BLaER1 (cell line): ENCODE measurements around the gene VCAM1.

Experiments used
- H3K27ac ChIP-seq: shearing (Covaris generic); formaldehyde crosslinking; 2 replicates; pipeline ENCODE4 v1.8.1; 2022
- H3K27me3 ChIP-seq: shearing (Covaris generic); formaldehyde crosslinking; 2 replicates; pipeline ENCODE4 v1.8.1; 2022
- H3K36me3 ChIP-seq: shearing (Covaris generic); formaldehyde crosslinking; 2 replicates; pipeline ENCODE4 v1.8.1; 2022
- H3K4me1 ChIP-seq: shearing (Covaris generic); formaldehyde crosslinking; 2 replicates; pipeline ENCODE4 v1.8.1; 2022
- H3K4me2 ChIP-seq: shearing (Covaris generic); formaldehyde crosslinking; 2 replicates; pipeline ENCODE4 v1.8.1; 2022
- H3K4me3 ChIP-seq: shearing (Covaris generic); formaldehyde crosslinking; 2 replicates; pipeline ENCODE4 v1.8.1; 2022
- H3K9ac ChIP-seq: shearing (Covaris generic); formaldehyde crosslinking; 2 replicates; pipeline ENCODE4 v1.8.1; 2022
- H3K9me3 ChIP-seq: shearing (Covaris generic); formaldehyde crosslinking; 2 replicates; pipeline ENCODE4 v1.8.1; 2022
- H4K20me1 ChIP-seq: shearing (Covaris generic); formaldehyde crosslinking; 2 replicates; pipeline ENCODE4 v1.8.1; 2022
- Cebpa-rat ChIP-seq: shearing (Covaris generic); IDR thresholded peaks from 2 replicates; pipeline ENCODE4 v1.8.1; 2022

The VCAM1 gene, protein sequence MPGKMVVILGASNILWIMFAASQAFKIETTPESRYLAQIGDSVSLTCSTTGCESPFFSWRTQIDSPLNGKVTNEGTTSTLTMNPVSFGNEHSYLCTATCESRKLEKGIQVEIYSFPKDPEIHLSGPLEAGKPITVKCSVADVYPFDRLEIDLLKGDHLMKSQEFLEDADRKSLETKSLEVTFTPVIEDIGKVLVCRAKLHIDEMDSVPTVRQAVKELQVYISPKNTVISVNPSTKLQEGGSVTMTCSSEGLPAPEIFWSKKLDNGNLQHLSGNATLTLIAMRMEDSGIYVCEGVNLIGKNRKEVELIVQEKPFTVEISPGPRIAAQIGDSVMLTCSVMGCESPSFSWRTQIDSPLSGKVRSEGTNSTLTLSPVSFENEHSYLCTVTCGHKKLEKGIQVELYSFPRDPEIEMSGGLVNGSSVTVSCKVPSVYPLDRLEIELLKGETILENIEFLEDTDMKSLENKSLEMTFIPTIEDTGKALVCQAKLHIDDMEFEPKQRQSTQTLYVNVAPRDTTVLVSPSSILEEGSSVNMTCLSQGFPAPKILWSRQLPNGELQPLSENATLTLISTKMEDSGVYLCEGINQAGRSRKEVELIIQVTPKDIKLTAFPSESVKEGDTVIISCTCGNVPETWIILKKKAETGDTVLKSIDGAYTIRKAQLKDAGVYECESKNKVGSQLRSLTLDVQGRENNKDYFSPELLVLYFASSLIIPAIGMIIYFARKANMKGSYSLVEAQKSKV

DNA sequence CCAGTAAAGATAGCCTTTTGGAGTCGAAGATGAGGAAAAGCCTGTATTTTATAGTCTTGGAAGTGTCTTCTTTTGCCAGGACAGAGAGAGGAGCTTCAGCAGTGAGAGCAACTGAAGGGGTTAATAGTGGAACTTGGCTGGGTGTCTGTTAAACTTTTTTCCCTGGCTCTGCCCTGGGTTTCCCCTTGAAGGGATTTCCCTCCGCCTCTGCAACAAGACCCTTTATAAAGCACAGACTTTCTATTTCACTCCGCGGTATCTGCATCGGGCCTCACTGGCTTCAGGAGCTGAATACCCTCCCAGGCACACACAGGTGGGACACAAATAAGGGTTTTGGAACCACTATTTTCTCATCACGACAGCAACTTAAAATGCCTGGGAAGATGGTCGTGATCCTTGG, at the start of gene VCAM1:
Gene VCAM1 (plus strand): TSS at position 253 of the 400 bp plus-strand sequence. CDS start 119 bp downstream, at position 372.
- no peak within 1 kb of the TSS for H3K4me3 ChIP-seq
- TF ChIP-seq Cebpa-rat, result no peak
- no peak within 1 kb of the TSS for H3K4me2 ChIP-seq

DNA sequence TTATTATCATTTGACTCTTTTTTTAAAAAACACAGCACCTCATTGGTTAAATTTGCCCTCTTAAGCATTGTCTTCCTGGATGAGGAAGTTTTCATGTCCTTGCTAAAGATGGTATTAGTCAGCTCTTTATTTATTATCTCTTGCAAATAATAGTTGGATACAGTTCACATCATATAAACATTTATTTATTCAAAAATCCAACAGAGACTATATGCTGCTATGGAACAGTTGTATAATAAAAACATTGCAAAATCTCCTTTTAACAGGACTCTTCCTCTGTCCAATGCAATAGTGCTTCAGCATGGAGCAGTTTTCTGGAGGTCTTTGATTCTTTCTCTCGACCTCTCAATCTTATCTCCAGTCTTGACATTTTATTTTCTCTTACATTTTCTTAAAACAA, 49.5 kb upstream of the VCAM1 start:
- no peak overlapping the region for H3K27ac ChIP-seq
- H3K9ac ChIP-seq, result no peak overlapping the region
- H3K36me3 ChIP-seq, result no peaks in the 10 kb centered on the region
- no peaks in the 10 kb centered on the region for H3K9me3 ChIP-seq
- no peaks in the 10 kb centered on the region for H4K20me1 ChIP-seq
- no peaks in the 10 kb centered on the region for H3K4me1 ChIP-seq
- TF ChIP-seq Cebpa-rat, result no peak
- H3K27me3 ChIP-seq, result no peaks in the 10 kb centered on the region
- H3K4me2 ChIP-seq, result no peak overlapping the region
- H3K4me3 ChIP-seq, result no peak overlapping the region

More for the DNA sequence above, at the start of gene VCAM1:
- no peak within 1 kb of the TSS for H3K27ac ChIP-seq
- H3K9ac ChIP-seq, result no peak within 1 kb of the TSS
- H3K4me1 ChIP-seq, result no peaks in the 10 kb centered on the region
- H3K9me3 ChIP-seq, result no peaks in the 10 kb centered on the region
- H3K27me3 ChIP-seq, result no peaks in the 10 kb centered on the region
- no peaks in the 10 kb centered on the region for H4K20me1 ChIP-seq
- H3K36me3 ChIP-seq, result no peaks in the 10 kb centered on the region

DNA sequence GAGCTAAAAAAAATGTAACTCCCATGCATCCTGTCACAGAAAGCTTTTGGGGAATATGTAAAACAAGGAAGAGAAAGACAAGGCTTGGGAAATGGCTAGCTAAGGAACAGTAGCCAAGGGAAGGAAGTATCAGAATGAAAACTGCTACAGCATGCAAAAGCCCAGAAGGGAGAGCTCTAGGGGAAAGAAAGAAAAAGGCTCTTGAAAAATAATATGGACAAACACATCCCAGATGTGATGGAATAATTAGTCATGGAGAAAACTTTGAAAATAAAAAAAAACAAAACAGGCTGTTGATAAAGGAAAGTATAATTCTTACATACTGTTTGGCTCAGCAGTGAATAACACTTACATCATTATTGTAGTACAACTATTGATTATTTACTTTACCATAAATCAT, 47.9 kb upstream of the VCAM1 start:
- no peaks in the 10 kb centered on the region for H4K20me1 ChIP-seq
- no peaks in the 10 kb centered on the region for H3K4me1 ChIP-seq
- no peak overlapping the region for H3K27ac ChIP-seq
- H3K36me3 ChIP-seq, result no peaks in the 10 kb centered on the region
- no peaks in the 10 kb centered on the region for H3K27me3 ChIP-seq
- no peak overlapping the region for H3K9ac ChIP-seq
- TF ChIP-seq Cebpa-rat, result no peak
- H3K4me2 ChIP-seq, result no peak overlapping the region
- H3K4me3 ChIP-seq, result no peak overlapping the region
- H3K9me3 ChIP-seq, result no peaks in the 10 kb centered on the region

DNA sequence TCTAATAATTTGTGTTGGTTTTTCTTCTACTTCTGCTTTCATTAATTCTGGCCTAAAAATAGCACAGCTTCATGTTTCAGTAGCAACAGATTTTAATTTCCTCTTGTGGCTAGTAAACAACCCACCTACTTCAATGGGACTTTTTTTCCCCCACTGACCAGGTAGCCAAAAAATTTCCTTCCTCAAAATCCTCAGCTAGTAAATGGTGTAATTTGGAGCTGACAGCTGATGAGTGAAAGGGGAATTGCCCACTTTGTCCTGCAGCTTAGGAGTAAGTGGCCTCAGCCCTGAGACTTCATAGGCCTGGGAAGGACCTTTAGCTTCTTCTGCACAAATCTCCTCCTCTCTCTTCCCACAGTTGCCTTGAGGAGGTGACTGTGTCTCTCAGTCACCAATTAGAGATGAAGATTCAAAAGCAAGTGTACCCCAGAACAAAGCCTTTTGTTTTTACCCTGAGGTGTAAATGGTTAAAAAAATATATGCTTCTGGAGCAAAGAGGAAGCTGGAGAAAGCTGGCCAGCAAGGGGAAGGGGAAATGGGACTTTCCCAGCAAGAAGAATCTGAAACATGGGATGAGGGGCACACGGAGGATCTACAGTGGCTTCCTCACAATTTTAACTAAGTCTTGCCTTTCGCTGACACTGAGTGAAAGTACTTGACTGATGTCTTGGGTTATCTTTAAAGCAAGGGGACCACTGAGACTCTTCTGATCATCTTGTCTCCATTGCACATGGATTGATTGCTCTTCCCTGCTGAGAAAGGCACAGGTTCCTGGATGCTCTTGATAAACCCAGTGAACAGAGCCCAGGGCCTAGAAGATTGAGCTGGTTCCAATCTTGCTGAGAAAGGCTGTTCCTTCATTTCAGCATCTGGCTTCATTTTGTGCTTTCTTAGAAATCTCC, 35.8 kb upstream of the VCAM1 start:
- Histone ChIP-seq H3K4me2 (peak overlapping the region; percentile 21; the same call in 1 of the 2 replicates), H3K9me3 (no peaks in the 10 kb centered on the region), H3K27ac (no peak overlapping the region), H3K4me3 (no peak overlapping the region), H3K36me3 (no peaks in the 10 kb centered on the region), H3K27me3 (no peaks in the 10 kb centered on the region), H3K4me1 (peaks cover 10% of the 10 kb centered on the region), H3K9ac (no peak overlapping the region), H4K20me1 (no peaks in the 10 kb centered on the region)
- no peak for TF ChIP-seq Cebpa-rat

DNA sequence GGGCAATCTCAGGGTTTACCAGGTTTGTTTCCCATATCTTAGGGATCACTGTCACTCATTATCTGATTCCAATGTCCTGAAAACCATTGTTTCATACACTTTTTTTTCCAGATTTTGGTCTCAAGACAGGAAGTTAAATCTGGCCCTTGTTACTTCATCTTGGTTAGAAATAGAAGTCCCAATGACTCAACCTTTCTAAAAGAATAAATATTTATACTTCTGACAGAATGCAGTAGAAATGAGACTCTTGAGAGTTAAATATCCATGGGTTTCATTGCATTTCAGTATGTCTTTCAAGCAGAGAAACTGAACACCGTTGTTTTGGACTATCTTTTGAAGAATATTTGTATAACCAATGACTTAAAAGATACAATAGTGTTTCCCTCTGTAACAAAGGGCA, 19.8 kb upstream of the VCAM1 start:
- Histone ChIP-seq H3K36me3 (no peaks in the 10 kb centered on the region), H4K20me1 (no peaks in the 10 kb centered on the region), H3K27ac (no peak overlapping the region), H3K9me3 (no peaks in the 10 kb centered on the region), H3K27me3 (no peaks in the 10 kb centered on the region), H3K4me3 (no peak overlapping the region), H3K4me2 (no peak overlapping the region), H3K4me1 (no peaks in the 10 kb centered on the region), H3K9ac (no peak overlapping the region)
- no peak for TF ChIP-seq Cebpa-rat

DNA sequence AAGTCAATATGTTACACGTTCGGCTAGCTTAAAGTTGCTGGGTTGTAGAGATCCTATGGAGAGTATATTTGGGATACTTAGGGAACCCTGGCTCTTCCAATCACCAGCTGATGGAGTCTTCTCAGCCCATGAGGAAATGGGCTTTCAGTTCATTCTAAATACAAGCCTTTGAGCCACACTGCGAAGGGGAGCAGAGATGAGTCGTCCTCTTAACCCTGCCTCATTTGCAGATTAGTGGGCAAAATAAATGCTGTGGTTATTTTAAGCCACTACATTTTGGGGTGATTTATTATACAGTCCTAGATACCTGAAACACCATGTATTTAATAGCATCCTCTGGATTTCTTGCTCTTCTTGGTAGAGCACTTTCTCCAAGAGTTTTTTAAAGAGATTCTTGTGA, 19.0 kb upstream of the VCAM1 start:
- Histone ChIP-seq H3K36me3 (no peaks in the 10 kb centered on the region), H3K27ac (no peak overlapping the region), H3K27me3 (no peaks in the 10 kb centered on the region), H4K20me1 (no peaks in the 10 kb centered on the region), H3K4me1 (no peaks in the 10 kb centered on the region), H3K9me3 (no peaks in the 10 kb centered on the region), H3K4me2 (no peak overlapping the region), H3K4me3 (no peak overlapping the region), H3K9ac (no peak overlapping the region)
- no peak for TF ChIP-seq Cebpa-rat

DNA sequence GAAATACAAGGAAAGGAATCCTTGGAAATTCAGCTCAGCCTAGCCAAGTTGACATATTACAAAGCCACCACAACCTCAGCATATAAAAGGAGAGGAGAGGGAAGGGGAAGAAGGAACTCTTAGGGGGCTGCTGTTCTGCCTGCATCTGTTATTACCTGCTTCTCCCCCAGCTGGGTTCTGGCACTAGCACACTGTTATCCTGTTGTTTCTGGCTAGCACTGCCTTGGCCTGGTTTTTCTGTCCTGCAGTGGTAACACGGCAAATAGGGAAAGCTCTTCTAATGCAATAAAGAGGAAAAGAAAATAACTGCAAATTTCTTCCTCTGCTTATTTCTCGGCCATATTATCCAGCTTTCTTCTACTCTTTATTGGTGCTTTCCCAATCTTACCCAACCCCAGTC, 16.5 kb upstream of the VCAM1 start:
- H4K20me1 ChIP-seq, result no peaks in the 10 kb centered on the region
- no peak overlapping the region for H3K4me3 ChIP-seq
- no peak overlapping the region for H3K9ac ChIP-seq
- no peaks in the 10 kb centered on the region for H3K4me1 ChIP-seq
- no peak overlapping the region for H3K27ac ChIP-seq
- no peak for TF ChIP-seq Cebpa-rat
- H3K9me3 ChIP-seq, result no peaks in the 10 kb centered on the region
- no peaks in the 10 kb centered on the region for H3K27me3 ChIP-seq
- H3K36me3 ChIP-seq, result no peaks in the 10 kb centered on the region
- H3K4me2 ChIP-seq, result no peak overlapping the region

DNA sequence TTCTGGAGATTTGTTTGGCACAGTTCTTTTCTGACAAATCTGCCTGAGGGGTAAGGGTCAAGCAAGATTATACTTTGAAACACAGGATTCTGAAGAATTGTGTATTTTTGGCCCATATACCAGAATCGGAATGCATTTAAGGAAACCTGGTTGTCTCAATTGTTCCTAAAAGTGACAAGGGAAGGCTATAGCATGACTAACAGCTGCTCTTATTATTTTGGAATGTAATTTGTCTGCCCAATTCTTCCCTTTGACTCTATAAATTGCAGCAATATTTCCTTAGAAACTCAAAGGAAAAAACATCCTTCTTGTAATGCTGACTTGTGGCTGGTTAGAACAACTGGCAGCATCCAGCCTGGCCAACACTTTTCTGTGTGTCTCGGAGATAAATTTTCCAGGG, 15.8 kb upstream of the VCAM1 start:
- Histone ChIP-seq H3K4me2 (no peak overlapping the region), H3K9me3 (no peaks in the 10 kb centered on the region), H3K4me1 (no peaks in the 10 kb centered on the region), H3K36me3 (no peaks in the 10 kb centered on the region), H3K9ac (no peak overlapping the region), H3K4me3 (no peak overlapping the region), H3K27me3 (no peaks in the 10 kb centered on the region), H4K20me1 (no peaks in the 10 kb centered on the region), H3K27ac (no peak overlapping the region)
- no peak for TF ChIP-seq Cebpa-rat

DNA sequence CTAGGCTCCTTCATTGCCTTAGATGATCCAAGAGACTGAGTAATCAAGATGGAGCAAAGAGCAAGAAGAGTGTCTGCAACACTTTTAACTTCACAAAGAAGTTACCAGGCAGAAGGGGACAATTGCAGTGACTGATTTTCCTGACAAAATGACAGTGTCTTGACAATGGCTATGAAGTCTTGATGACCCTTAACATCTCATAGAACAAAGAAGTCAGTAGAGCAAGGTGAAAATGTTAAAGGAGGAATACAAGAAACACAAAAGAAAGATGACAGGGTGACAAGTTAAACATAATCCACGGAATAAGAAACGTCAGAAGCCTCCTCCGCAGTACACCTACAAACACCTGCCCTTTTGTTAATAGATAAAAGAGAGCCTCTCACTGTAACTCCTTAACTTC, 15.1 kb upstream of the VCAM1 start:
- Histone ChIP-seq H3K4me3 (no peak overlapping the region), H3K4me1 (no peaks in the 10 kb centered on the region), H3K9ac (no peak overlapping the region), H3K27me3 (no peaks in the 10 kb centered on the region), H3K27ac (no peak overlapping the region), H3K9me3 (no peaks in the 10 kb centered on the region), H3K36me3 (no peaks in the 10 kb centered on the region), H3K4me2 (no peak overlapping the region), H4K20me1 (no peaks in the 10 kb centered on the region)
- TF ChIP-seq Cebpa-rat, result no peak
